ENCODE measurements around the gene TRIM51. TPM values are rescaled to one million over a fixed set of nuclear protein-coding genes. Genes with fewer than 3 reads are reported as not detected.

The TRIM51 gene
- not detected for total RNA-seq

GRCh38 chr11:55882997-55883396, at the start of gene TRIM51:
TSS of gene TRIM51 (plus strand) at chr11:55883297. CDS start at chr11:55885429, 2,132 bp downstream.

GRCh38 chr11:55838452-55838851, 44.6 kb upstream of the TRIM51 start, which contains the start of gene OR5D16:
TSS of gene OR5D16 (plus strand) at chr11:55838752. CDS start at chr11:55838752, 0 bp downstream.

GRCh38 chr11:55914482-55914881, 31.4 kb downstream of the TRIM51 start, which contains the start of gene OR5W2:
TSS of gene OR5W2 (minus strand) at chr11:55914582. CDS start at chr11:55914582, 0 bp downstream.

DNA sequence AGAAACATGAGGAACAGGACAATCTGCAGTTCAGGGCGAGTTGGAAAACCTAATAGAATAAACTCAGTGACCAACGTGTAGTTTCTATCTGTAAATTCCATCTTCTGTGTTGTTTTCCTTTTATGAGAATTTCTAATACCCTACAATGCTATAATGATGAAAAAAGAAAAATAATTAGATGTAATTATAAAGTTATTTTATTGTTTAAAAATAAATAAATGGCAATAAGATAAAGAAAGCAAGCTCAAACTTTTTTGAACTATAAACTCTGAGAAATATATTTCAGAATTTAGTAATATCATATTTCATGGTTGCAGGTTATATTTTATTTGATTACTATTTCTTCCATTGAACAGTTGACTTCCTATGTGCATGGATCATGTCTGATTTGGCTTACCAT, 53.2 kb downstream of the TRIM51 start, which contains the start of gene OR5I1:
Gene OR5I1 (minus strand): TSS at position 101 of the 400 bp plus-strand sequence. CDS start 0 bp downstream, at position 101.

Small RNA genes within 50 kb of the gene (small RNA-seq; reads per million reads assigned to genes)
- gene AC036111.3 (ENCODE audit: low replicate concordance): not detected

Other genes starting within 250 kb of the TRIM51 start
- not detected for gene OR4P4, start 248.2 kb upstream of the TRIM51 start, total RNA-seq
- not detected for gene OR4S2, start 235.0 kb upstream of the TRIM51 start, total RNA-seq
- gene OR4C6, start 221.1 kb upstream of the TRIM51 start, total RNA-seq: not detected
- not detected for gene OR5D13, start 109.9 kb upstream of the TRIM51 start, total RNA-seq
- gene OR5D14, start 87.7 kb upstream of the TRIM51 start, total RNA-seq: not detected
- not detected for gene OR5L1, start 71.9 kb upstream of the TRIM51 start, total RNA-seq
- gene OR5D18, start 63.7 kb upstream of the TRIM51 start, total RNA-seq: not detected
- not detected for gene OR5L2, start 56.1 kb upstream of the TRIM51 start, total RNA-seq
- not detected for gene OR5D16, start 44.5 kb upstream of the TRIM51 start, total RNA-seq
- gene OR5W2, start 31.3 kb downstream of the TRIM51 start, total RNA-seq: not detected
- not detected for gene OR5I1, start 53.1 kb downstream of the TRIM51 start, total RNA-seq
- not detected for gene OR10AG1, start 86.6 kb downstream of the TRIM51 start, total RNA-seq
- not detected for gene OR5F1, start 111.3 kb downstream of the TRIM51 start, total RNA-seq
- not detected for gene OR5AS1, start 144.4 kb downstream of the TRIM51 start, total RNA-seq
- not detected for gene OR8I2, start 210.0 kb downstream of the TRIM51 start, total RNA-seq
- not detected for gene OR8H2, start 220.4 kb downstream of the TRIM51 start, total RNA-seq
- not detected for gene OR8H3, start 239.1 kb downstream of the TRIM51 start, total RNA-seq